NCI-H2227 (cell line): ENCODE measurements around the gene DOCK2.
"Not testable (repeated sequence)": the region's sequence is repeated elsewhere in the genome, so short reads cannot be mapped to it uniquely, and the experiment has no call there.

Experiments
- DNase-seq: peaks from one replicate; lab custom pipeline; 2025; ENCODE audit not compliant: unreplicated experiment; lab: John Stamatoyannopoulos, UW

DOCK2 gene

DNA sequence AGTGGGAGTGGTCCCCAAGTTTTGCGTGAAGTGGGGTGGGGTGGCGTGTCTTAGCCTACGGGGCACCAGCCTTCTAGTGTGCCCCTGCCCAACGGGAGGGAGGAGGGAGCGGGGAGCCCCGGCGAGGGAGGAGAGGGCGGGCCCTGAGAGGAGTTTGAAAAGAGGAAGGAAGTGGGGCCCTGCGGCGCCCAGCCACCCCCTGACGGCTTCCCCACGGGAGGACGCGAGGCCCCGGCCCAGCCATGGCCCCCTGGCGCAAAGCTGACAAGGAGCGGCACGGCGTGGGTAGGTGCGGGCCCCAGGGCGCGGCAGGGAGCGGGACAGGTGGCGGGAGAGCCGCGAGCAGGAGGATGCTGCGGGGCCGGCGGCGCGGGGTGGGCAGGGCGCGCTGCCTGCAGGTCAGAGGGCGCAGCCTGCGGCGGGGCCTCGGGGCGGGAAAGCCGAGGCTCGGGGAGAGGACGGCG lies at the start of gene DOCK2:
Gene DOCK2, plus strand, starts transcription at position 191 of the 464 bp plus-strand sequence. Its CDS starts 52 bp downstream, at position 243.
- DNase-seq = no peak

DNA sequence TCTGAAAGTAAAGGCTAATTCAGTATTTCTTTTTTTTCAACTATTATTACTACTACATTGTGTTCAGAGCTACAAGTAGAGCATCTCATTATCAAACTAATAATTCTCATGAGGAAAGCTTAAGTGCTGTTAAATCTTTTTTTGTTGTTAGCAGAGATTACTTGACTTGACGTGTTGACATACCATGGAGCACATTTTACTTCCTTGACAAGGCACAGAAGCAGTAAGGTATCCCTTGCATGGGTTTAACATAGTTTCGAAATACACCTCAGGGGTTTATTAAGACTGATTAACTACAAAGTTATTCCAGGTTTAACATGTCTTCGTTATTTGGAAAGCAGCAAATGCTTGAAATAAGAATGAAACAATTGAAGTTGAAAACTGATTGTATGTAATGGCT lies 46.5 kb upstream of the DOCK2 start:
- DNase-seq = no peak

DNA sequence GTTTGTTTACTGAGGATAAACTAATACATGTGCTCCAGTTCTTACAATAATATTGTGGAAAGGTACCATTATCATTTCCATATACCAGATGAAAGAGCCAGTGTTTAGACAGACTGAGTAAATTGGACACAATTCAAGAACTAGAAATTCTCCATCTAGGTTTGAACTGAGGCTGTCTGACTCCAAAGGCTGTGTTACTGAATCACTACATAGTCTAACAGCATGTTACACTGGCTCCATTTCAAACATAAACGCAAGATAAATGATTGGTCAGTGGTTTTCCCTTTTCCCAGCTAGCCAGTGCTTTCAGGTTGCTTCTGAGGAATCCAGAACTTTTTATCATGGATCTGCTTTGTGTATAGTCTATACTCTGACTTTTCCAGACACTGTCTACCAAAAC lies 45.4 kb upstream of the DOCK2 start:
- DNase-seq = no peak

DNA sequence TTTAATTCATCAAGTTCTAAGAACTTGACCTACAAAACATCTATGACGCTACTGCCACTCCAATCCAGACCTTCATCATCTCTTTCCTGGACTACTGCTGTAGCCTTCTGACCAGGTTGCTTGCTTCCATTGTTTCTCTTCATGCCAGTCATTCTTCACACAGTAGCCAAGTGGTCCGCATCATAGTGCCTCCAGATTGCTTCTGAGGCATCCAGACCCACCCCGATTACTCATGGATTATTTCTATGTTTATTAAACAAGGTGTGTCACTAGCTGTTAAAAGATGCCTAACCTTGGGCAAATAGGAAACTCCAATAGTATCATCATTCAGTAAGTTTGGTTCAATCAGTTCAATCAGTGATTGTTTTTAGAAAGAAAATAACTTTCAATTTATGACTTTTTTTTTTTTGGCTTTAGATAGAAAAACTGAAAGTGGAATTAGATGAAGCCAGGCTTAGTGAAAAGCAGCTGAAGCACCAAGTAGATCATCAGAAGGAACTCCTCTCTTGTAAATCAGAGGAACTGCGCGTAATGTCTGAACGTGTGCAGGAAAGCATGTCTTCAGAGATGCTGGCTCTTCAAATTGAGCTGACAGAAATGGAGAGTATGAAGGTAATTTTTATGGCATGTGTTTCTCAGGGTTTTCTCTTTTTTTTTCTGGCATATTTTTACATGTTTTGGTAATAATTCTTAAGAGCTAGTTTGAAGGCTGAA lies 44.0 kb upstream of the DOCK2 start:
- DNase-seq = no peak

DNA sequence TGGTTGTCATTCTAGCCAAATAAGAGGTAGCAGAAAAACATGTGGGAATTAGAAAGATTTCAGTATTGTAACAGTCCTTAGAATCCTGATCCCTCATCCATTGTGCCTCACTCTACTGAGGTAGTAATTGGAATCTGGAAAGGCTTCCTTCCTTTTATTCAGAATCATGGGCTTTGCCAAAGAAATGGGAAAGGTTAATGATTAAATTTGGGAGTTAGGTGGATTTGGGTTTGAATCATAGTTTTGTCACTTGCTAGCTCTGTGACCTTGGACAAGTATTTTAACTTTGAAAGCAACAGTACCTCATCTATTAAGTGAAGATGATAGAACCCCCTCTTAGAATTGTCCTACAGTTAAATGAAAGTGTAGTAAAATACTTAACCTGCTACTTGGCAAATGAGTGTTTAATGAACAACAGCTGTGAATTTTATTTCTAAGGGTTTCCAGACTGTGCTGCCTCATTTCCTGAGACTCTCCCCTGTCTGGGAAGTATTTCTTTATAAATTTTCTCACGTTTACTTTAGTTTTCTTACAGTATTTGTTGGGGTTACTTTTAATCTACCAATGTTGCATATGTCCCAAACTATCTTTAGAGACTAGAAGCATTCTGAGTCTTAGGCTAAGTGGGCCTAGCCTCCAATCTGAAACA lies 41.8 kb upstream of the DOCK2 start:
- DNase-seq = no peak

DNA sequence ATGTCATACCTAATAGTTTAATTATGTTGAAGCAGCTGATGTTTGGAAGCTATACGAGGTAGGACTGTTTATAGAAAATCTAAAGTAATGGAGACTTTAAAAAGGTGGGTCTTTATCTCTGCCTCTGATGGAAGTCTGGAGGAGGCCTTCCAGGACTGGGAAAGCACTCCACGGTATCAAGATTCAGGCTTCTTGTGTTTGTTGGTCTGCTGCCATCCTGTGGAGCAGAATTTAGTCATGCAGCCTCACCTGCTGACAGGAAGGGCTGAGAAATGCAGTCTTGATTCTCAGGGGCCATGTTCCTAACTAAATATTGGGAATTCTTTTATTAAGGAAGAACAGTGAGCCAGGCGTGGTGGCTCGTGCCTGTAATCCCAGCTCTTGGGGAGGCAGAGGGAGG lies 37.6 kb upstream of the DOCK2 start:
- DNase-seq = no peak

DNA sequence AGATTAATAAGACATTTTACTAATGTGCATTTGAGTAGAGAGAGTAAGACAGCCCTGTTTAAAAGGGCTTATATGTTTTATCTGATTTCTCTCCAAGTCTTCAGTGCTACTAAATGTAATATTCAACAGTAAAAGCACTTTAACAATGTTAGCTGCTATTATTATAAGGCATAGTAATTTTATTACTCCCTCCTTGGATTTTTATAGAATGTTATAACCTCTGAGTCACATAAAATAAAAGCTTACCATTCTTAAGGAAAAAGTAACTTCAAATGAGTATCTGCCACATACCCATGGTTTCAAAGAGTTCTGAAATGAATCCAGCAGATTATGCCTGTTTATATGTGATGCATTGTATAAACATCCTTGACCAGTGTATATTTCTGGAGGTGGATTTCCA lies 34.5 kb upstream of the DOCK2 start:
- DNase-seq = no peak

DNA sequence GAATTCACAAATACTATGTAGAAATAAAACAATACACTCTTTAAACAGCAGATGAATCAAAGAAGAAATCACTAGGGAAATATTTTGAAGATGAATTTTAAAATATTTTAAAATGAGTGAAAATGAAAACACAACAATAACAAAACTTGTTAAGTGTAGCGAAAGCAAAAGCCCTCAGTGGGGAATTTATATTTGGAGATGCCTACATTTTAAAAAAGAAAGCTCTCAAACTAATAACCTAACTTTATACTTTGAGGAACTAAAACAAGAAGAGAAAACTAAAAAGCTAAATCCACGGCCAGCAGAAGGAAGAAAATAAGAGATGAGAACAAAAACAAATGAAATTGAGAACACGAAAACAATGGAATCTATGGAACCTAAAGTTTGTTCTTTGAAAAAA lies 30.8 kb upstream of the DOCK2 start:
- DNase-seq = no peak

DNA sequence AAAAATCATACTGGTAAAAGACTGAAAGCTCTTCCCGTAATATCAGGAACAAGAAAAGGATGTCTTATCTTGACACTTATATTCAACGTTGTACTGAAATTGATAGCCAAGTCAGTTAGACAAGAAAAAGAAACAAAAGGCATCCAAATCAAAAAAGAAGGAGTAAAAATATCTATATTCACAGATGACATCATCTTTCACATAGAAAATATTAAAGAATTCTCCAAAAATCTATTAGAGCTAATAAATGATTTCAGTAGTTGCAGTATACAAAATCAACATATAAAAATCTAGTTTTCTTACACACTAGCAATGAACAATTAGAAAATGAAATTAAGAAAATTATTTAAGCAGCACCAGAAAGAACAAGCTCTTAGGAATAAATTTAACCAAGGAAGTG lies 29.2 kb upstream of the DOCK2 start:
- DNase-seq = no peak

DNA sequence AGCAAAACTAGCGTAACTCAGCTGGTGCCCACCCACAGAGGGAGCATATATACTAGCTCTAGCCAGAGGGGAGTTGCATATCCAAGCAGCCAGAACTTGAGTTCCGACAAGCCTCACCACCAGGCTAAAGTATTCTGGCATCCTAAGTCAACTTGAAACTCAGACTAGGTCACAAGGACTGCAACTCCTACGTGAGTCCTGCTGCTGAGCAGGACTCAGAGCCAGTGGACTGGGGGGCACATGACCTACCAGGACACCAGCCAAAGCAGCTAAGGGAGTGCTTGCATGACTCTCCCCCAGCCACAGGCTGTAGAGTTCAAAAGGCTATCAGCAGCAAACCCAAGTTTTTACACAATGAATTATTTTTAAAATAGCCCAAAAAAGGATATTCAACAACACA lies 27.4 kb upstream of the DOCK2 start:
- DNase-seq = no peak

DNA sequence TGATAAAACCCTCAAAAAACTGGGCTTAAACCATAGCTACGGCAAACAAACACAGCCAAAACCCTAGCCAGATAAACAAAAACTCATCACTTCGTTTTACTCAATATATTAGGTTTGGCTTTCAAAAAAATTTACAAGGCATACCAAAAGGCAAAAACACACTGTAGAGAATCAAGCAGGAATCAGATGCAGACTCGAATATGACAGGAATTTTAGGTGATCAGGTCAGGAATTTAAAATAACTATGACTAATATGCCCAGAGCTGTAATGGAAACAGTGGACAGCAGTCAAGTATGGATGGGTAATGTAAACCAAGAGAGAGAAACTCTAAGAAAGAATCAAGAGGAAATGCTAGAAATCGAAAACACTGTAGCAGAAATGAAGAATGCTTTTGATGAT lies 26.5 kb upstream of the DOCK2 start:
- no peak for DNase-seq

DNA sequence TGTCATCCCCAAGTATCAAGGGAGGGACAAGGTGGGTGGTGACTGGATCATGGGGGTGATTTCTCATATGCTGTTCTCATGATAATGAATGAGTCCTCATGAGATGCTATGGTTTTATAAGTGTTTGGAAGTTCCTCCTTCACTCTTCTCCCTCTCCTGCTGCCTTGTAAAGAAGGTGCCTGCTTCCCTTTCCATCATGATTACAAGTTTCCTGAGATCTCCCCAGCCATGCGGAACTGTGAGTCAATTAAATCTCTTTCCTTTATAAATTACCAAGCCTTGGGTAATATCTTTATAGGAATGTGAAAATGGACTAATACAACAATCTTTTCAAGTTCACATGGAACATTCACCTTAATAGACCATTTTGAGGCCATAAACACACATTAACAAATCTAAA lies 21.5 kb upstream of the DOCK2 start:
- DNase-seq = no peak

DNA sequence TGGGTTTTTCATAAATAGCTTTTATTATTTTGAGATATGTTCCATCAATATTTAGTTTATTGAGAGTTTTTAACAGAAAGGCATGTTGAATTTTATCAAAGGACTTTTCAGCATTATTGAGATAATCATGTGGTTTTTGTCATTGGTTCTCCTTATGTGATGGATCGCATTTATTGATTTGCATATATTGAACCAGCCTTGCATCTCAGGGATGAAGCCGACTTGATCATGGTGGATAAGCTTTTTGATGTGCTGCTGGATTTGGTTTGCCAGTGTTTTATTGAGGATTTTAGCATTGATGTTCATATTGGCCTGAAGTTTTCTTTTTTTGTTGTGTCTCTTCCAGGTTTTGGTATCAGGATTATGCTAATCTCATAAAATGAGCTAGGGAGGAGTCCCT lies 12.8 kb upstream of the DOCK2 start:
- DNase-seq = not testable (repeated sequence)

DNA sequence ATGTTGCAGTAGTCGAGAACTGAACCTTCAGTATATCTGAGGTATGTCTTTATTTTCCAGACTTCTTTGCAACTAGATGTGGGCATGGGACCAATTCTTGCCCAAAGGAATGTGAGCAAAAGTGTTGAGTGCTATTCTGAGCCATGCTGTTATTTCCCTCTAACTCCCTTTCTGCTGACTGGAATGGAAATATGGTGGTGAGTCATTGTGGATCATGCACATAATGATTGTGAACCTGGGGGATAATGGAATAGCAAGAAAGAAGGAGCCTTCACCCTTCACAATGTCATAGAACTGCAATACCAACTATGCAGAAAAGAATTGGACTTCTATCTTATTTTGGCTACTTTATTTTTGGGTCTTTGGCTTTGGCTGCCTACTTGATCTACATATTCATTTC lies 10.3 kb upstream of the DOCK2 start:
- no peak for DNase-seq

DNA sequence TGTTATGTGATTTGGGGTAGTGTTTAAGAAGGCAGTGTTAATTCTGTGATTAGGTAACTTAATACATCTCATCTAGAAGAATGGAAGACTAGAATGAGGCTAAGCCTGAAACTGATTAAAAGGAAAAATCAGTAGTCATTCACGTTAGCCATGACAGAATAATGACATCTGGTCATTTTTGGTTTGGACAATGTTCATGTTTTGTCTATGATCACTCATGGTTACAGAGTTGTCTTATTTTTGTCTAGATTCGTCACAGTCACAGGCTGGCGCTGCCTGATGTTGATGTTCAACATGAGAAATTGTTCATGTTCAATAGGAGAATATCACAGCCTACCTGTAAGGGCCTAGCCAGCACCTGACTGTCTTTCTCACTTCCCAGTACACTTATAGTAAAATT lies 9.5 kb upstream of the DOCK2 start:
- DNase-seq = no peak

DNA sequence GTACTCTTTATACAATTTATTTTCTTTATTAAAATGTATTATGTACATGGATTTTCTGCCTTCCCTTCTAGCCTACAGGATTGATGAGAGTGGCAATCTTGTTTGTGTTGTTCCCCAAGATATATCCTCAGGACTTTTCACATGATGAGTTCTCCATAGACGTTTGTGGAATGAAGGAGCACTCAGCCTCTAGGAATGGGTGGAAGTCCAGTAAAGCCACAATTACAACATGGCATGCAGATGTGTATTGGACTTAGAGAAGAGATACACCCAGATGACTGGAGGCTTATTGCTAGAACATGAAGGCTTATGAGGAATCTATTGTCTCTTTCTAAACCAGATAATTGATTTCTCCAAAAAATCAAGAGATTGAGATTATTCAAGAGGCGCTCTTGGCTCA lies 8.2 kb upstream of the DOCK2 start:
- DNase-seq = no peak

DNA sequence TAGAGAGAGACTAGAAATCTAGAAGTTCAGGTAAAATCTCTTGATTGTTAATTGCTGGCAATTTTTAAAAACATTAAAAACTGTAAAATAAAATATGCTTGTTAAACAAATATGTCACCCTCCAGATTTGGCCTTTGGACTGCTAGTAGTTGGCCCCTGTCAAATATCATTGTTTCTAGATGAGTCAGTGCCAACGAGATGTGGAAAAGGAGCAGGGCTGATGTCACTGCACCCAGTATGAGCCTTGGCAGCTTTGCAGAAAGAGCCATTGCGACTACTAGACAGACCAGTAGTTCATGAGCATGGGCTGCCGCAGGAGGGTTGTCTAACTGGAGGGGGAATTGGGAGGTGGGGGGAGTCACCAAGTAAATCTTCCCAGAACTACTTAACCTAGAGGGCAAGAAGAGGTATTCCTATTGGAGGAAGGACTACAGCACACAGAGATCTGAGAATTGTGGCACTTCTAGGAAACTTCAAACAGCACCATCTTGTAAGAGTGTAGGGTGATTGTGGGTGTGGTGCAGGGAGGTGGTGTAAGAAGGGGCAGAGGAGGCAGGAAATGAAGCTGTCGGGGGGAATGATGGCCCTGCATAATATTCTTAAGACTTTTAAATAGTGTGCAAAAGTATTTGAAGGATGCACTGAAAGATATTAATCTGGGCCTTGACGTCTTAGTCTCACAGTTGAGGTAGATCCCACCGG lies 7.1 kb upstream of the DOCK2 start:
- DNase-seq = no peak

DNA sequence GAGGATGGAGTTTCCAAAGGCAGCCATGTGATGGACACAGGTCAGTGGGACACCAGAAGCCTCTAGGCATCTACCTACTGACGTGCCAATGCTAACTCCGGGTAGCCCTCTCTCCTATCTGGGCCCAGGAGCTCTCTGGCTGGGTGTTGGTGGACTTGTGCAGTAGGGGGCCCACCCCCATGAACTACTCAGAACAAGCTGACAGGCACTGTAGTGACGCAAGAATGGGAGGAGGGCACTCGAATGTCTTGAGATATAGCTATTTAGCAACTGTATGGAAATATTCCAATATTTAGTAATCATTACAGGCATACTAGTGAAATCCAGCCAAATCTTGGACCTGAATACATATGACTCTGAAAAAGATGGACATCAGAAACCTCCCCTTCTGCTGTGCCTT lies 5.7 kb upstream of the DOCK2 start:
- DNase-seq = no peak

DNA sequence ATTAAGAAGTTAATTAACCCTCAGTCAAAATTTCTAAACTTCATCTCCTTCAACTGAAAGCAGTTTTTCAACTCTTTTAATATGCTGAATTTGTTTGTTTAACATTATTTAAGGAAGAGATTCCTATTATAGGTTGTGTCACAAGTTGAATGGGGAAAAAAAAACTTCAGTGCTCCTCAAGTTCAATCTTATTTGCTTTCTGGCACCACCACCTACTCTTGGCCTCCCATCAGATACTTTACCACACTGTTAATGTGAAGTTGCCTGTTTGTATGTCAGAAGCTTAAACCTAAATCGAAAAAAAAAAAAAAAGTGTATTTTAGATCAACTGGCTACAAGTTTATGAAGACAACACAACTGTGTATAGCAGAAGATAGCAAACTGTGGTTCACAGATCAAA lies 4.1 kb upstream of the DOCK2 start:
- no peak for DNase-seq

DNA sequence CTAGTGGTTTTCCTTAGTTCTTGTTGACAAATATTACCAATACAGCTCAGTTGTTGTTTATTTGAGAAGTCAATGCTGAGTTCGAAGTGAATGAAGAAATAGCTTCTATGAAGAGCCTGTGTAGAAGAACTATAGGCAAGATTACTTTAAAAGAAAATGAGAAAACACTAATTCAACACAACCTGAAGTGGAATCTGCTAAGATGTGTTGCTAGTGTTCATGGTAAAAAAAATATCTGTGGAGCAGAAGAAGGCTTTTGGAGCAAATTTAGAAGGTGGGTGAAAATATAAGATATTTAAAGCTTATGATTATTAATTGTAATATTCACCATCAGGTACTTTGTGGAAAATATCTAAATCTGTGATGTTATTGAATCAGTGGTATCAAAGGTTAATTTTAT lies 2.5 kb upstream of the DOCK2 start:
- no peak for DNase-seq

DNA sequence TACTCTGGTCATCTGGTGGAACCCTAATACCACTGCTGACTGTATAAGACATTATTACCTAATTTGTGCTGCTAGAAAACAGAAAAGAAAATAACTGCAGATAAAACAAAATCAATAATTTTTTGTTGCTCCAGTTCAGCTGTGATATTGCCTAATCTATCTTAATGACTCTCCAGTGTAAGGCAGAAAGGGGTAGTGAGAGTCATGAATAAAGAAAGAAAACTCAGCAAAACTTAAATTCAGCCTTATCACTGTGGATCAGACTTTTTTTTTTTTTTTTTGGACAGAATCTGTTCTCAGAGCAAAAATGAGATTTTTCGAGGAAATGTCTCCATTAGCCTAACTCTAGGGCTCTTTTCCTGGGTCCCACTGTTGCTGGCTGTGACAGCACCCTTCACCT lies 1.1 kb upstream of the DOCK2 start:
- no peak for DNase-seq

DNA sequence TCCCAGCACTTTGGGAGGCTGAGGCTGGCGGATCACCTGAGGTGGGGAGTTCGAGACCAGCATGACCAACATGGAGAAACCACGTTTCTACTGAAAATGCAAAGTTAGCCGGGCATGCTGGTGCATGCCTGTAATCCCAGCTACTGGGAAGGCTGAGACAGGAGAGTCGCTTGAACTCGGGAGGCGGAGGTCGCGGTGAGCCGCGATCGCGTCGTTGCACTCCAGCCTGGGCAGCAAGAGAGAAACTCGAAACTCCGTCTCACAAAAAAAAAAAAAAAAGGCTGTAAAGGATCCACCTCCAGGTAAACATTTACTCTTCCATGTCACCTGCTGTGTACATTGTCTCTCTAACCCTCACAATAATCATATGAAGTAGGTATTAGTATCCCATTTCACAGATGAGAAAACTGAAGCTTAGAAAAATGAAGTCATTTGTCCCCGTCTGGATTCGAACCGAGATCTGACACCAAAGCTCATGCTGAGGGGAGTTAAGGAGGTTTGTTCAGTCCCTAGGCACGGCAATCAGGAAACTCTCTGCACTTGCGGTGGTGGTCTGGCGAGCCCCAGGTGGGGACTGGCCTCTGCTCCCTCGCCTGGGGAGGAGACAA lies 494 bp upstream of the DOCK2 start:
- no peak for DNase-seq
